Stimulated activated CD4-positive, alpha-beta T cell treated with anti-CD3 and anti-CD28 coated beads, Interleukin-12 subunit alpha, Interleukin-12 subunit beta, amount 100 ng/mL, for 48 hours (primary cell): Measurements from ENCODE around the gene DISP1.

Experiments used
- DNase-seq, 3 donors: peaks; one replicate each; pipeline ENCODE4 v3.0.0-alpha.2; 2020; ENCODE audit warnings: low read depth in 2 of 3, low spot score in 1 of 3

Gene DISP1

GRCh38 chr1:222861062-222861461, 46.2 kb downstream of the DISP1 start:
- DNase-seq, result no peak
